ENCODE results near the gene DUSP5.
A peak's percentile ranks its signal among the peaks of the same experiment; 100 is the strongest.
"Not testable (repeated sequence)": the region's sequence is repeated elsewhere in the genome, so short reads cannot be mapped to it uniquely, and the experiment has no call there.

DUSP5 gene

DNA sequence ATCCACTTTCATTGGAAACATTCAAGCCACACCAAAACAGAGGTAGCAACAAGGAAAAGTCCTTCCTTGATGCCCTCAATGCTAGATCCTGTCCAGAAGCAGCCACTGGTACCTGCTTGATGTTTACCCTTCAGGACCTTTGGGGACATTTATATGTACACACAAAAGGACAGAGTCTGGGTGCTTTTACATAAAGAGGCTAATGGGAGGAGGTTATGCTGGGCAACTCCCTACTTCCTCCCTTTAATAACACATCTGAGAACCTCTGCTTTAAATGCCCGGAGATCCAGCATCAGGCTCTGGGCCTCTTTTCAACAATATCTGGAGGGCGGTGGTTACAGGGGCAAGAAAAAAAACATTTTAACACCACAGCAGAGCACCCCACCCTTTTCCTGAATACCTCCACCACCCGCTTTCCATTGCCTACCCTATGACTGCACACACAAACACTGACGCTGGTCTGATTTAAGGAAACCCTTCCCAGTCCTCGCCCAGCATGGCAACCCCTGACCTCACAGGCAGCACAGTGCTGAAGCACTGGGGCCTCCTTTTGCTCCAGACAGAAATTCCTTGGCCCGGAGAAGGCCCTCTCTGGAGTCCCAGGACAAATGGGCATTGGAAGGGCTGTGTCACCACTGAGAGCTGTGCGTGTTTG lies 39.3 kb upstream of the DUSP5 start:
- no peak for TF ChIP-seq CTCF (IDR thresholded peaks at IDR 0.05; ENCODE audit: low read depth, low read length)
- peak in 1 of 2 donors; percentile 43 for DNase-seq (ENCODE audit: low read depth in 2 of 2)
- no peak overlapping the region for H3K4me3 ChIP-seq (replicated peaks in 1 of 2; ENCODE audit: low read depth in 2 of 2, low read length in 2 of 2)

DNA sequence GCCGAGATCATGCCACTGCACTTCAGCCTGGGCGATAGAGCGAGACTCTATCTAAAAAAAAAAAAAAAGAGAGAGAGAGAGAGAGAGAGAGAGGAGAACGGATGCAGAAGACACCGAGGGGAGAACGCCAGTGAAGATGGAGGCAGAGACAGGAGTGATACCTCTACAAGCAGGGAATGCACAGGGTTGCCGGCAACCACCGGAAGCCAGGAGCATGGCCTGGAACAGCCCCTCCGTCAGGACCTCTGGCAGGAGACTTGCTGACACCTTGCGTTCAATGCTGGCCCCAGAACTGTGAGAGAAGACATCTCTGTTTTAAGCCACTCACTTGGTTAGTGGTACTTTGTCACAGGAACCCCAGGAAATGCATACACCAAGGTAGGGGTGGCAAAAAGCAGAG lies 38.1 kb upstream of the DUSP5 start:
- no peak for DNase-seq (ENCODE audit: low read depth in 2 of 2)
- no peak for TF ChIP-seq CTCF (IDR thresholded peaks at IDR 0.05; ENCODE audit: low read depth, low read length)
- H3K4me3 ChIP-seq (replicated peaks in 1 of 2; ENCODE audit: low read depth in 2 of 2, low read length in 2 of 2), result no peak overlapping the region

- DNase-seq (ENCODE audit: low read depth in 2 of 2), result peak in 1 of 2 donors; percentile 13
- no peak overlapping the region for H3K4me3 ChIP-seq (replicated peaks in 1 of 2; ENCODE audit: low read depth in 2 of 2, low read length in 2 of 2)
- TF ChIP-seq CTCF (IDR thresholded peaks at IDR 0.05; ENCODE audit: low read depth, low read length), result no peak
These were observed 37.4 kb upstream of the DUSP5 start for GRCh38 chr10:110460111-110460809.

GRCh38 chr10:110461088-110461487 lies 36.6 kb upstream of the DUSP5 start:
- no peak for DNase-seq (ENCODE audit: low read depth in 2 of 2)
- no peak for TF ChIP-seq CTCF (IDR thresholded peaks at IDR 0.05; ENCODE audit: low read depth, low read length)
- no peak overlapping the region for H3K4me3 ChIP-seq (replicated peaks in 1 of 2; ENCODE audit: low read depth in 2 of 2, low read length in 2 of 2)

- no peak for DNase-seq (ENCODE audit: low read depth in 2 of 2)
- no peak for TF ChIP-seq CTCF (IDR thresholded peaks at IDR 0.05; ENCODE audit: low read depth, low read length)
- H3K4me3 ChIP-seq (replicated peaks in 1 of 2; ENCODE audit: low read depth in 2 of 2, low read length in 2 of 2), result no peak overlapping the region
These were observed 36.2 kb upstream of the DUSP5 start for GRCh38 chr10:110461530-110461929.

DNA sequence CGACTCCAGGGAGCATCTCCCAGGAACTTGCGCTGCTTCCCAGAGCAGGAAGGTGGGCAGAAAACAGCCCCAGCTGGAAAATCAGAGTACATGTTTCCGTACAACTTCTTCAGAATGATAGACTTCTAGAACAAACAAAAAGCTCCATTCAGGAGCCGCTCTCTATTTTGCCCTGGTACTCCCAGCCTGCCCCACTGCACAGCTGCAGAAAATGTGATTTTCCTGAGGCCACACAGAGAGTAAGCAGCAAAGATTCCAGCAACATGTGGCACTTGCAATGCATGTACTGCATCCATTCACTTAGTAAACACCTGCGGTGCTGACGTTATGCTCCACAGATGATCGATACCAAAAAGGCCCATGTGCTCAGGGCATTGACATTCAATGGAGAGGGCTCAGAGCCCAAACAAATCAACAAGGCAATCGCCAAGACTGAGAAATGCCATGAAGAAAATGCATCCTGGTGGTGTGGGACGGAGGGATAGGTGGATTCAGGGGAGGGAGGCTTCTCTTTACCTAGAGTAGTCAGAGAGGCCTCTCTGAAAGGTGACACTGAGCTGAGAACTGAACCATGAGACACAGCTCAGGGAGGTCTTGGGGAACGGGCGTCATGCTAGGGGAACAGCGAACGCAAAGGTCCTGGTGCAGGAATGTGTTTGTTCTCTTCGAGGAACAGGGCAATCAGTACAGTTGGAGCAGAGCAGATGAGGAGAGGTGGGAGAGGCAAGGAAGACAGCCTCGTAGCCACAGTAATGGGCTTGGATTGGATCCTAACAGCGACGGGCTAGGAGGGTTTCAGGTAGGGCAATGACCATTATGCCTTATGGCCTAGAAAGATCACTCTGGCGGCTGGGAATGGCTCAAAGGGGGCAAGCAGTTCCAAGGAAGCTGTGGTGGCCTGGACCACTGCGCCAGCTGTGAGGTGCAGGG lies 35.3 kb upstream of the DUSP5 start:
- DNase-seq (ENCODE audit: low read depth in 2 of 2), result no peak
- no peak for TF ChIP-seq CTCF (IDR thresholded peaks at IDR 0.05; ENCODE audit: low read depth, low read length)

GRCh38 chr10:110468258-110468657 lies 29.4 kb upstream of the DUSP5 start:
- not testable (repeated sequence) for DNase-seq (ENCODE audit: low read depth in 2 of 2); H3K4me3 ChIP-seq (replicated peaks in 1 of 2; ENCODE audit: low read depth in 2 of 2, low read length in 2 of 2)

More for the DNA sequence above, 35.3 kb upstream of the DUSP5 start:
- no peak overlapping the region for H3K4me3 ChIP-seq (replicated peaks in 1 of 2; ENCODE audit: low read depth in 2 of 2, low read length in 2 of 2)

DNA sequence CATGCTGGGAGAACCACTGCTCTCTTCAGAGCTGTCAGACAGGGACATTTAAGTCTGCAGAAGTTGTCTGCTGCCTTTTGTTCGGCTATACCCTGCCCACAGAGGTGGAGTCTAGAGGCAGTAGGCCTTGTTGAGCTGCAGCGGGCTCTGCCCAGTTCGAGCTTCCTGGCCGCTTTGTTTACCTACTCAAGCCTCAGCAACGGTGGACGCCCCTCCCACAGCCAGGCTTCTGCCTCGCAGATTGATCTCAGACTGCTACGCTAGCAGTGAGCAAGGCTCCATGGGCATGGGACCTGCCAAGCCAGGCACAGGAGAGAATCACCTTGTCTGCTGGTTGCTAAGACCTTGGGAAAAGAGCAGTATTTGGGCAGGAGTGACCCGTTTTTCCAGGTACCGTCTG lies 27.2 kb upstream of the DUSP5 start:
- not testable (repeated sequence) for H3K4me3 ChIP-seq (replicated peaks in 1 of 2; ENCODE audit: low read depth in 2 of 2, low read length in 2 of 2); DNase-seq (ENCODE audit: low read depth in 2 of 2)
